B cell (primary cell): ENCODE data around the gene TOGARAM2. TPM values are rescaled to one million over a fixed set of nuclear protein-coding genes. Genes with fewer than 3 reads are reported as not detected.

Source experiments
- ATAC-seq: fragments of 200-7000 bp; cut with Tn5 transposase; one replicate; pipeline ENCODE4 v1.10.0; 2021; ENCODE audit warnings: low read depth, mild to moderate bottlenecking, moderate number of reproducible peaks, moderate library complexity
- CTCF ChIA-PET: fragments of 350-600 bp; sonication (Branson Sonifier 250); formaldehyde crosslinking; loops from one replicate; lab custom pipeline; 2021; ENCODE audit warnings: antibody characterized with exemption, inconsistent platforms; lab: Charles Lee
- POLR2A ChIA-PET: fragments of 350-600 bp; sonication (Branson Sonifier 250); formaldehyde crosslinking; loops from one replicate; lab custom pipeline; 2021; ENCODE audit warnings: antibody characterized with exemption; lab: Charles Lee
- DNase-seq: peaks from one replicate; pipeline ENCODE4 v3.0.0; 2013
- H2AFZ ChIP-seq: 2 replicates; pipeline ENCODE4 v1.6.1; 2012; ENCODE audit warnings: mild to moderate bottlenecking, low read depth, low read length; ENCODE audit not compliant: insufficient read depth, poor library complexity, severe bottlenecking
- H3K27ac ChIP-seq, 2 donors: 1 replicate in 1 of 2; 2 replicates in 1 of 2; pipeline ENCODE4 v1.5.1; 2012 to 2013; ENCODE audit warnings: low read length in 2 of 2, mild to moderate bottlenecking in 2 of 2, moderate library complexity in 1 of 2
- H3K27me3 ChIP-seq, 4 experiments: fragments of 200-600 bp in 1 of 4; sonication (generic) in 1 of 4; replicated peaks in 1 of 4; 1 replicate in 2 of 4; 2 replicates in 2 of 4; pipeline versions ENCODE4 v1.6.1 to v1.7.0; 2013 to 2016; ENCODE audit warnings: low read length in 3 of 4, mild to moderate bottlenecking in 2 of 4, mixed read lengths in 1 of 4, moderate library complexity in 1 of 4; ENCODE audit not compliant: insufficient read depth in 4 of 4, control insufficient read depth in 3 of 4; ENCODE audit errors: control extremely low read depth in 1 of 4
- H3K36me3 ChIP-seq, 2 experiments: replicated peaks in 1 of 2; 1 replicate in 1 of 2; 2 replicates in 1 of 2; pipeline versions ENCODE4 v1.6.1 to v1.7.1; 2013; ENCODE audit warnings: low read length in 1 of 2; ENCODE audit not compliant: insufficient read depth in 2 of 2, control insufficient read depth in 1 of 2; ENCODE audit errors: control extremely low read depth in 1 of 2, extremely low read depth in 1 of 2
- H3K4me1 ChIP-seq, 2 donors: fragments of 200-600 bp in 1 of 2; sonication (generic) in 1 of 2; 1 replicate in 1 of 2; 2 replicates in 1 of 2; pipeline versions ENCODE4 v1.5.1 to v1.6.1; 2013 to 2017; ENCODE audit warnings: low read length in 2 of 2; ENCODE audit not compliant: control insufficient read depth in 2 of 2, insufficient read depth in 2 of 2
- H3K4me2 ChIP-seq: replicated peaks from 2 replicates; pipeline ENCODE3; 2012; ENCODE audit warnings: mild to moderate bottlenecking, low read depth, low read length; ENCODE audit not compliant: poor library complexity, severe bottlenecking
- H3K4me3 ChIP-seq, 5 experiments: fragments of 200-600 bp in 1 of 5; sonication (generic) in 1 of 5; 1 replicate in 3 of 5; 2 replicates in 2 of 5; pipeline versions ENCODE4 v1.5.1 to v1.7.0; 2011 to 2016; ENCODE audit warnings: low read length in 4 of 5, mild to moderate bottlenecking in 4 of 5, low read depth in 2 of 5, control low read depth in 1 of 5, moderate library complexity in 1 of 5; ENCODE audit not compliant: insufficient read depth in 1 of 5; ENCODE audit errors: control extremely low read depth in 1 of 5, extremely low read depth in 1 of 5
- H3K79me2 ChIP-seq: fragments of 200-600 bp; sonication (generic); one replicate; pipeline ENCODE4 v1.6.0; 2016; ENCODE audit warnings: low read length; ENCODE audit not compliant: control insufficient read depth, insufficient read depth
- H3K9ac ChIP-seq: fragments of 200-600 bp; sonication (generic); 2 replicates; pipeline ENCODE4 v1.6.1; 2017; ENCODE audit warnings: mild to moderate bottlenecking, low read length, moderate library complexity
- H3K9me3 ChIP-seq, 3 donors: one replicate each; pipeline versions ENCODE4 v1.6.1 to v1.7.1; 2013; ENCODE audit warnings: low read length in 2 of 3; ENCODE audit not compliant: control insufficient read depth in 2 of 3, insufficient read depth in 1 of 3; ENCODE audit errors: control extremely low read depth in 1 of 3
- H4K20me1 ChIP-seq: 2 replicates; pipeline ENCODE4 v1.6.0; 2012; ENCODE audit warnings: mild to moderate bottlenecking, low read length; ENCODE audit not compliant: insufficient read depth, control insufficient read depth, poor library complexity, severe bottlenecking
- H3K27ac Mint-ChIP-seq: one replicate; pipeline ENCODE4 v1.8.0; 2021; ENCODE audit warnings: mixed read lengths
- H3K27me3 Mint-ChIP-seq: one replicate; pipeline ENCODE4 v1.8.0; 2021; ENCODE audit warnings: mixed read lengths
- H3K4me1 Mint-ChIP-seq: one replicate; pipeline ENCODE4 v1.8.0; 2021; ENCODE audit warnings: mixed read lengths
- H3K4me3 Mint-ChIP-seq: one replicate; pipeline ENCODE4 v1.8.0; 2021; ENCODE audit warnings: mixed read lengths
- H3K9me3 Mint-ChIP-seq: one replicate; pipeline ENCODE4 v1.8.0; 2022; ENCODE audit warnings: mixed read lengths; ENCODE audit not compliant: insufficient read depth
- CTCF ChIP-seq: fragments of 200-600 bp; IDR thresholded peaks from one replicate; pipeline ENCODE4 v1.8.0; 2022; ENCODE audit warnings: antibody characterized with exemption, mild to moderate bottlenecking
- EZH2 ChIP-seq: IDR thresholded peaks from 2 replicates; pipeline ENCODE4 v1.6.1; 2012; ENCODE audit warnings: borderline replicate concordance, low read depth, mild to moderate bottlenecking, moderate library complexity, low read length; ENCODE audit not compliant: insufficient read depth, poor library complexity, severe bottlenecking
- WGBS: methylation state at CpG from one replicate; pipeline ENCODE4 v1.1.5; 2013; ENCODE audit warnings: missing lambda C conversion rate; ENCODE audit not compliant: insufficient coverage; 5-methylcytosine and 5-hydroxymethylcytosine counted together
- intact Hi-C: fragments of 100-400 bp; cut with micrococcal nuclease; formaldehyde crosslinking; loops from one replicate; pipeline ENCODE4 v1.10.0; 2022
- polyA plus RNA-seq: library from polyadenylated mRNA; depleted of rRNA; stranded (reverse); fragments of >200 nt; gene quantifications from 2 replicates; pipeline ENCODE4 v1.2.3, GENCODE V29; 2012
- total RNA-seq, 2 donors: library from RNA; stranded (reverse); fragments of 120-200 nt in 1 of 2; gene quantifications; 1 replicate in 1 of 2; 2 replicates in 1 of 2; pipeline versions ENCODE4 v1.2.3 to v1.2.4, GENCODE V29; 2013 to 2022

The TOGARAM2 gene
- total and polyA plus RNA-seq, 2 donors (not counting 1 experiment from before 2014, with no cell fraction given): 0.25 to 0.61 TPM

GRCh38 chr2:29061616-29062015 is 80.5 kb downstream of the TOGARAM2 start:
- Mint-ChIP-seq H3K9me3 (no peaks in the 10 kb centered on the region), H3K27me3 (no peaks in the 10 kb centered on the region), H3K4me1 (no peaks in the 10 kb centered on the region), H3K27ac (no peak overlapping the region), H3K4me3 (no peak overlapping the region)
- Histone ChIP-seq H3K27me3 (no peaks in the 10 kb centered on the region), H3K79me2 (no peaks in the 10 kb centered on the region), H4K20me1 (no peaks in the 10 kb centered on the region), H3K4me1 (no peaks in the 10 kb centered on the region), H3K4me2 (no peak overlapping the region), H3K9me3 (no peaks in the 10 kb centered on the region), H3K9ac (no peak overlapping the region), H3K36me3 (no peaks in the 10 kb centered on the region), H3K4me3 (no peak overlapping the region), H2AFZ (no peak overlapping the region), H3K27ac (no peak overlapping the region)
- ChIA-PET POLR2A (no interaction called here), CTCF (no interaction called here)
- intact Hi-C loops: no loop called here
- DNase-seq (no peak), ATAC-seq (no peak)
- no peak for TF ChIP-seq CTCF
- no peak for TF ChIP-seq EZH2
- WGBS: 80% methylated on average over 2 of the region's 3 CpGs

DNA sequence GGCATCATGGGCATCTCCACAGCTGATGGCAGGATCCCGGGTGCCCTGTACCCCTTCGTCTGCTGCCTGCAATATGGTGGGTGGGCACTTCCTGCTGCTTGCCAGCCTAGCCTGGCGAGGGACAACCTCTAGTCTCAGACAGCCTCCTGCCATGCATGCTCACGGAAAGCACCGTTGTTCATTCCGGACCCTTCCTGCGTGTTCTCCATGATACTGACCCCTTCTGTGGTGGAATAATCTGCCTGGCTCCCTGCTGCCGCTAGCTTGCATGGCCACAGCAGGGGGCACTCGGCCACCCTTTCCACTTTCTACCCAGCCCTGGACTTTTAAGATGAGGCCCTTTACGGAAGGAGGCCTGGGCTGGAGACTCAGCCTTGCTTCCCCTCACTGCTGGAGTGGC is 81.3 kb downstream of the TOGARAM2 start:
- H3K9ac ChIP-seq: no peak overlapping the region
- no peak overlapping the region for H3K4me2 ChIP-seq
- H3K4me1 Mint-ChIP-seq: no peaks in the 10 kb centered on the region
- H3K27me3 Mint-ChIP-seq: no peaks in the 10 kb centered on the region
- H3K79me2 ChIP-seq: no peaks in the 10 kb centered on the region
- DNase-seq (no peak), ATAC-seq (no peak)
- H4K20me1 ChIP-seq: no peaks in the 10 kb centered on the region
- ChIA-PET CTCF (no interaction called here), POLR2A (no interaction called here)
- H3K4me3 ChIP-seq: no peak overlapping the region
- no peak overlapping the region for H3K27ac Mint-ChIP-seq
- no peak overlapping the region for H2AFZ ChIP-seq
- H3K36me3 ChIP-seq: no peaks in the 10 kb centered on the region
- H3K9me3 Mint-ChIP-seq: no peaks in the 10 kb centered on the region
- intact Hi-C loops: no loop called here
- H3K4me3 Mint-ChIP-seq: no peak overlapping the region
- H3K27ac ChIP-seq: no peak overlapping the region
- H3K4me1 ChIP-seq: no peaks in the 10 kb centered on the region
- no peaks in the 10 kb centered on the region for H3K27me3 ChIP-seq
- WGBS: 94% methylated on average over 9 of the region's 10 CpGs
- TF ChIP-seq EZH2 (no peak), CTCF (no peak)
- H3K9me3 ChIP-seq: no peaks in the 10 kb centered on the region
